SK-N-SH treated with all-trans-retinoic acid at 6 μM for 48 hours (cell line): ENCODE measurements around the gene ANKRD29.

ENCODE experiments used
- ARNTL ChIP-seq: fragments of 450-650 bp; formaldehyde crosslinking; IDR thresholded peaks from 2 replicates; pipeline ENCODE4 v1.5.0; 2020; ENCODE audit warnings: low read depth, mild to moderate bottlenecking, moderate library complexity, borderline replicate concordance
- CSDC2 ChIP-seq: fragments of 250-450 bp; sonication (Bioruptor Pico); IDR thresholded peaks from 2 replicates; pipeline ENCODE4 v1.5.0; 2020; ENCODE audit warnings: mild to moderate bottlenecking, moderate library complexity
- ESRRG ChIP-seq: fragments of 250-450 bp; sonication (Bioruptor Pico); IDR thresholded peaks from 2 replicates; pipeline ENCODE4 v1.6.1; 2021; ENCODE audit warnings: mild to moderate bottlenecking
- OSR1 ChIP-seq: fragments of 250-450 bp; sonication (Bioruptor Pico); IDR thresholded peaks from 2 replicates; pipeline ENCODE4 v1.8.0; 2022; ENCODE audit warnings: moderate library complexity, mild to moderate bottlenecking, inconsistent platforms
- TCF4 ChIP-seq: fragments of 250-450 bp; sonication (Bioruptor Pico); IDR thresholded peaks from 2 replicates; pipeline ENCODE4 v1.8.0; 2021; ENCODE audit warnings: mild to moderate bottlenecking, moderate library complexity, borderline replicate concordance
- ZFP3 ChIP-seq: fragments of 250-450 bp; sonication (Bioruptor Pico); IDR thresholded peaks from 2 replicates; pipeline ENCODE4 v1.5.0; 2020; ENCODE audit warnings: mild to moderate bottlenecking, moderate library complexity
- TF ChIP-seq, protein P1 (sequence below): fragments of 250-450 bp; sonication (Bioruptor Pico); IDR thresholded peaks from 2 replicates; pipeline ENCODE4 v1.8.0; 2020; ENCODE audit warnings: mild to moderate bottlenecking, moderate library complexity, borderline replicate concordance
- TF ChIP-seq, protein P2 (sequence below): fragments of 250-450 bp; sonication (Bioruptor Pico); IDR thresholded peaks from 2 replicates; pipeline ENCODE4 v1.5.1; 2021; ENCODE audit warnings: mild to moderate bottlenecking, moderate library complexity
- TF ChIP-seq, protein P3 (sequence below): fragments of 250-450 bp; sonication (Bioruptor Pico); IDR thresholded peaks from 2 replicates; pipeline ENCODE4 v1.5.1; 2020; ENCODE audit warnings: low read depth, mild to moderate bottlenecking, moderate library complexity

DNA sequence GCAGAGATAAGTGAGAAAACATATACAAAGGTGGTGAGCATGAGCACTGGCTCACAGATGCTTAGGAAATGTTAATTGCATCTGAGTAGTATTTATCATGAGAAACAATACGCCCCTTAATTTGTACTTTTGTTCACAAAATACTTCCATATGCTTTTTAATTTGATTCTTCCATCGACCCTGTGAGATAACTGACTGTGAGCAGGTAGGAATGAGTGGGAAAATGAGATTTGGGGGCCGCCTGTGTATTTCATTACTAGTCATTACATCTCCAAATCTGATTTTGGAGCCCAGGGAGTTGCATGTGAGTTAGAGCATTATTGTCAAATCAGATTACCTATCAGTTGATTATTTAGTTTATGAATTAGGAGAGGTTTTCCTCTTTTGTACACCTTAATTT is 39.7 kb downstream of the ANKRD29 start:
- TF ChIP-seq ZFP3 (CRISPR knock-in tag) (no peak), ESRRG (CRISPR knock-in tag) (no peak), CSDC2 (CRISPR knock-in tag) (no peak), ARNTL (CRISPR knock-in tag) (no peak), TCF4 (CRISPR knock-in tag) (peak; percentile 100), OSR1 (CRISPR knock-in tag) (no peak)
- TF ChIP-seq, protein P1, sequence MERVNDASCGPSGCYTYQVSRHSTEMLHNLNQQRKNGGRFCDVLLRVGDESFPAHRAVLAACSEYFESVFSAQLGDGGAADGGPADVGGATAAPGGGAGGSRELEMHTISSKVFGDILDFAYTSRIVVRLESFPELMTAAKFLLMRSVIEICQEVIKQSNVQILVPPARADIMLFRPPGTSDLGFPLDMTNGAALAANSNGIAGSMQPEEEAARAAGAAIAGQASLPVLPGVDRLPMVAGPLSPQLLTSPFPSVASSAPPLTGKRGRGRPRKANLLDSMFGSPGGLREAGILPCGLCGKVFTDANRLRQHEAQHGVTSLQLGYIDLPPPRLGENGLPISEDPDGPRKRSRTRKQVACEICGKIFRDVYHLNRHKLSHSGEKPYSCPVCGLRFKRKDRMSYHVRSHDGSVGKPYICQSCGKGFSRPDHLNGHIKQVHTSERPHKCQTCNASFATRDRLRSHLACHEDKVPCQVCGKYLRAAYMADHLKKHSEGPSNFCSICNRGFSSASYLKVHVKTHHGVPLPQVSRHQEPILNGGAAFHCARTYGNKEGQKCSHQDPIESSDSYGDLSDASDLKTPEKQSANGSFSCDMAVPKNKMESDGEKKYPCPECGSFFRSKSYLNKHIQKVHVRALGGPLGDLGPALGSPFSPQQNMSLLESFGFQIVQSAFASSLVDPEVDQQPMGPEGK (CRISPR knock-in tag) = no peak
- TF ChIP-seq, protein P2, sequence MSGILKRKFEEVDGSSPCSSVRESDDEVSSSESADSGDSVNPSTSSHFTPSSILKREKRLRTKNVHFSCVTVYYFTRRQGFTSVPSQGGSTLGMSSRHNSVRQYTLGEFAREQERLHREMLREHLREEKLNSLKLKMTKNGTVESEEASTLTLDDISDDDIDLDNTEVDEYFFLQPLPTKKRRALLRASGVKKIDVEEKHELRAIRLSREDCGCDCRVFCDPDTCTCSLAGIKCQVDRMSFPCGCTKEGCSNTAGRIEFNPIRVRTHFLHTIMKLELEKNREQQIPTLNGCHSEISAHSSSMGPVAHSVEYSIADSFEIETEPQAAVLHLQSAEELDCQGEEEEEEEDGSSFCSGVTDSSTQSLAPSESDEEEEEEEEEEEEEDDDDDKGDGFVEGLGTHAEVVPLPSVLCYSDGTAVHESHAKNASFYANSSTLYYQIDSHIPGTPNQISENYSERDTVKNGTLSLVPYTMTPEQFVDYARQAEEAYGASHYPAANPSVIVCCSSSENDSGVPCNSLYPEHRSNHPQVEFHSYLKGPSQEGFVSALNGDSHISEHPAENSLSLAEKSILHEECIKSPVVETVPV = peak; percentile 91
- TF ChIP-seq, protein P3, sequence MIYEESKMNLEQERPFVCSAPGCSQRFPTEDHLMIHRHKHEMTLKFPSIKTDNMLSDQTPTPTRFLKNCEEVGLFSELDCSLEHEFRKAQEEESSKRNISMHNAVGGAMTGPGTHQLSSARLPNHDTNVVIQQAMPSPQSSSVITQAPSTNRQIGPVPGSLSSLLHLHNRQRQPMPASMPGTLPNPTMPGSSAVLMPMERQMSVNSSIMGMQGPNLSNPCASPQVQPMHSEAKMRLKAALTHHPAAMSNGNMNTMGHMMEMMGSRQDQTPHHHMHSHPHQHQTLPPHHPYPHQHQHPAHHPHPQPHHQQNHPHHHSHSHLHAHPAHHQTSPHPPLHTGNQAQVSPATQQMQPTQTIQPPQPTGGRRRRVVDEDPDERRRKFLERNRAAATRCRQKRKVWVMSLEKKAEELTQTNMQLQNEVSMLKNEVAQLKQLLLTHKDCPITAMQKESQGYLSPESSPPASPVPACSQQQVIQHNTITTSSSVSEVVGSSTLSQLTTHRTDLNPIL (CRISPR knock-in tag) = peak; percentile 40; the same call in 1 of the 2 replicates
